A549 treated with DMSO at 1 μM for 4 hours (cell line): ENCODE data around the gene GRIN3A. TPM values are rescaled to one million over a fixed set of nuclear protein-coding genes. Genes with fewer than 3 reads are reported as not detected.

Experiments
- total RNA-seq: library from RNA; stranded (reverse); fragments of 200-300 nt; extraction: Qiagen RNA extraction; gene quantifications from 5 replicates; pipeline ENCODE4 v1.2.3, GENCODE V29; 2022; ENCODE audit warnings: low read depth

Gene GRIN3A
- not detected in 5 replicates for total RNA-seq

GRCh38 chr9:101738566-101739183 is at the start of gene GRIN3A:
Gene GRIN3A (minus strand): TSS chr9:101738647. CDS start chr9:101737979, 668 bp downstream.

GRCh38 chr9:101594796-101595195 is 143.7 kb downstream of the GRIN3A start, which contains the start of gene PPP3R2:
Gene PPP3R2 (minus strand): TSS chr9:101594969. CDS start chr9:101594921, 48 bp downstream.

GRCh38 chr9:101533334-101534204 is 204.9 kb downstream of the GRIN3A start, which contains the start of gene RNF20:
Gene RNF20 (plus strand): TSS chr9:101533853. CDS start chr9:101535424, 1,571 bp downstream.

Other genes starting within 250 kb of the GRIN3A start
- gene RNF20, start 204.8 kb downstream of the GRIN3A start, total RNA-seq: 21.1 to 26.5 TPM (median 26.0 TPM) in 5 replicates
- not detected in 5 replicates for gene PPP3R2, start 143.7 kb downstream of the GRIN3A start, total RNA-seq